Stimulated activated CD8-positive, alpha-beta memory T cell treated with anti-CD3 and anti-CD28 coated beads, Interleukin-7, amount 100 ng/mL, for 48 hours (primary cell): ENCODE data around the gene NCKIPSD.
A peak's percentile ranks its signal among the peaks of the same experiment; 100 is the strongest.

Experiments
- DNase-seq, 2 donors: peaks; one replicate each; pipeline ENCODE4 v3.0.0-alpha.2; 2020; ENCODE audit warnings: low read depth in 1 of 2; ENCODE audit errors: extremely low read depth in 1 of 2

Gene NCKIPSD

GRCh38 chr3:48651771-48652170 is 33.9 kb downstream of the NCKIPSD start:
- DNase-seq, result no peak

GRCh38 chr3:48650723-48651122 is 35.0 kb downstream of the NCKIPSD start:
- no peak for DNase-seq

GRCh38 chr3:48648188-48648850 is 37.4 kb downstream of the NCKIPSD start:
- no peak for DNase-seq

DNA sequence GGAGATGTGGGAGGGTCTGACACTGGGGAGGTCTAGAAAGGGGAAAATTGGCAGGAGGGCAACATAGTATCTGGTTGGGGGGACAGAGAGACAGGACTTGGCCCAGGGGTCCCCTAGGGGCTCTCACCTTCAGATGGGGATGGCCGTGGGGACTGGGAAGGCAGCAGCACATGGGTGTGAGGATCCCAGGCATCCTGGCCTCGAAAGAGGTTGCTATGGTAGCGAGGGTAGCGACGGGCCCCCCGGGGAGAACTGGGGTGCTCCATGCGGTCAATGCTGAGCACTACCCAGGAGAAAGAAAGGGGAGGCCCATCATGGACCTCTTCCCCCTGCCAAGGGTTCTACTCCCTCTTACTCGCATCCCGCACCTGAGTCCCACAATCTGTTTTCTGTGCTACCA is 38.0 kb downstream of the NCKIPSD start:
- DNase-seq, result no peak

DNA sequence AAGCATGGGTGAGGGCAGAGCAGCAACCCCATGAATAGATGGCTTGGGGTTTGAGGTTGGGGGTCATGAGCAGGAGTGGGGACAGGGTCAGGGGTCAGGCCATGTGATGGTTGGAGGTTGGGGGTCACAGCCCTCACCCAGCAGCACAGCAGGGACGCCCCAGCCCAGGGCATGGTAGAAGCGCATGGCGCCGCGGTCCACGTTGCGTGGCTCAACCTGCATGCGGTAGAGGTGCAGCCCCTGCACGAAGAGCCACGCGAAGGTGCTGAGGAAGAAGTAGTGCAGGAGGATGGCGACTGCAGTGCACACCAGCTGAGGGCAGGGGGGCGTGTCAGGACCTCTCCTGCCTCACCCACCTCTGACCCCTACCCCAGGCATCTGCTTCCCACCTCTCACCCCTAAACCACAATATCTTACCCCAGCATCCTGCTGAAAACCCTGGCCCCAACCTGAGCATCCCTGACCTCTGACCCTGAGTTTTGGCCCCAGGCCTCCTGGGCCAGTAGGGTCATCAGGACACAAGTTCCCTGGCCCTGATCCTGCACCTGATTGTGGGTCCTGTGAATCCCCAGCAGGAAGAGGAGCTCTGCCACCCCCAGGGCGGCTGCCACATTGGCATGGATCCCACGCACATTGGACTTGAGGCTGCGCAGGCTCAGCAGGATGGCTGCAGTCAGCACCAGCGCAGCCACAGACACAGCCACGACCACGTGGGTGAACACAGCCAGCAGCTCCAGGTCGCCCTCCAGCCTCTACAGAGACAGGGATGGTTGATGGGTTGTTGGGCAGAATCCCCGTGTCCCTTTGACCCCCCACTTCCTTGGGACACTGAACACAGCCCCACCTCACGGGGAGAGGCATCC is 40.6 kb downstream of the NCKIPSD start:
- DNase-seq, result no peak

- DNase-seq, result no peak
Observed at GRCh38 chr3:48642605-48643004, 43.1 kb downstream of the NCKIPSD start.

DNA sequence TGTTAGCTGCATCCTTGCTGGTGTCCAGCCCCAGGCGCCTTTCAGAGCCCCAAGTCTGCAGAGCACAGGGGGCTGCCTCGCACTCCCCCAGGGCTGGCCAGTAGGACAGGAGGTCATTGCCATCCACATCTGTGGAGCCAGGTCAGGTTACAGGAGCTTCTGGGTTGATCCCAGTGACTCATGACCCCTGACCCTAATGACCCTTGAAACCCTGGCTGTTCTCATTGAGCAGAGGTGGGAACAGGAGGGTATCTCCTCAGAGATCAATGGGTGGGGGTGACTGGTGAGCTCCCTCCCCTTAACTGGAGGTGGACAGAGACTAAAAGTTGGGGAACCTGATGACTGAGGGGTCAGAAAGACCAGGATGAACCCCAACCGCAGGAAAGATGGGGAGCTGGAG is 44.3 kb downstream of the NCKIPSD start:
- DNase-seq, result no peak

DNA sequence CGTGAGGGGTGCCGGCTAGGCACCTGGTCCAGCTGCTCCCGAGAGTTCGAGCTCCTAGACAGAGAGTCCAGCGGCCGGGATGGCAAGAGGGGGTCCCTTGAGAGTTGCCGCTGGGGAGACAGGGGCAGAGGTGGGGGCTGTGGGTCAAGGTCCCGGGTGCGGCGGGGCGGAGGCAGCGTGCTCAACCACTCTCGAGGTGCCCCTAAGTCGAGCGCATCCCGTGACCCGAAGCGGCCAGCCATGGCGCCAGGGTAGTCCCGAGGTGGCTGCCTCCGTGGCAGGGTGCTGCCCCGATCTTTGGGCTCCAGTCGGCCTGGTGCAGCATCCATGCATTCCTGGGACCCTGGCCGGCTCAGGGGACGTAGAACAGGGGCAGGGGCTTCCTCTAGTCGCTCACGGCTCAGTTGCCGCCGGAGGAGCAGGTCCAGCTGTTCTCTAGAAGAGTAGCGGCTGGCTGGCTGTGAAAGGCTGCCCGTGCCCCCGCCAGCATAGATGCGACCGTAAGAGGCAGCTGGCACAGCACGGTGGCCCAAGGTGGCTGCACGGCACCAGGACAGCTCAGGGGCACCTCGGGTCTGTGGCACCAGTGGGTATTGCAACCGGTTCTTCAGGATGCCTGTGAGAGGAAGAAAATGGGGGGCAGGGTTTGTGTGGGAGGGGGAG is 45.6 kb downstream of the NCKIPSD start:
- no peak for DNase-seq

DNA sequence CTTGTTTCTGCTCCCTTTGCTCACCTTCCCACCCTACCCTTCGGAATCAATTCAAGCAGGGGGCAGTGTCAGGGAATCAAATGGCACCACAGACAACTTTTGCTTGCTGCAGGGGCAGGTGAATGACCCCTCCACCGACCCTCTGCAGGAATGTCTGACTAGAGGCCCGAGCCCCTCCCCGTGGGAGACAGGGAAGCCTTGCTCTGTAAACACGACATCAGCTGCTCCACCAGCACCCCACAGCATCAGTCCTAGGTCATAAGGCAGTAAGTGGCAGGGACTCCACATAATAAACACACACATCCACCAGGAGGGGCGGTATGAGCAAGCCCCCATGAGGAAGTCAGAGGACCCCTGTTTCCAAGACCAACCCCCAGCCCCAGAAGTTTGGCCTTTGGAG is 48.4 kb downstream of the NCKIPSD start:
- no peak for DNase-seq

DNA sequence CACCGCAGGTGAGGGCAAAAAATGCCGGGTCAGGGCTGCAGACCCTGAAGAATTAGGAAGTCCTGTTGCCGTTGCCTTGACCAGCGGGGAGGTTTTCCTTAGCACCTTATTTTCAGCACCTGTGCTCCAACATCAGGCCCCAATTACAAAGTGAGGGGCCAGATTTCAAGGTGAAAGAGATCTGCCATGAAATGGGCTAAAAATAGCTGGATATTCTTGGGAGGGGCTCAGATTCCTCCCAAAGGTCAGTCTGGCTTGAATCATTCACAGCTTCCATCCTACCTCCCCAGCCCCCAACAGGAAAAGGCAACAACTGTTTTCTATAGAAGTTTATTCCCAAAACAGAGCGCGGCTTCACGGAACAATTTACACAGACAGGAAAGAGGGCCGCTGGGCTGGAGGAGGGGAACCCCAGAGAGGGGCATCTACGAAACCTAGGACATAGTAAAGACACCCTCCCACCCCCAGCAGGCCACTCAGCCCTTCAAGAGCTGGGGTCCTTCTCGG is 49.5 kb downstream of the NCKIPSD start:
- no peak for DNase-seq

DNA sequence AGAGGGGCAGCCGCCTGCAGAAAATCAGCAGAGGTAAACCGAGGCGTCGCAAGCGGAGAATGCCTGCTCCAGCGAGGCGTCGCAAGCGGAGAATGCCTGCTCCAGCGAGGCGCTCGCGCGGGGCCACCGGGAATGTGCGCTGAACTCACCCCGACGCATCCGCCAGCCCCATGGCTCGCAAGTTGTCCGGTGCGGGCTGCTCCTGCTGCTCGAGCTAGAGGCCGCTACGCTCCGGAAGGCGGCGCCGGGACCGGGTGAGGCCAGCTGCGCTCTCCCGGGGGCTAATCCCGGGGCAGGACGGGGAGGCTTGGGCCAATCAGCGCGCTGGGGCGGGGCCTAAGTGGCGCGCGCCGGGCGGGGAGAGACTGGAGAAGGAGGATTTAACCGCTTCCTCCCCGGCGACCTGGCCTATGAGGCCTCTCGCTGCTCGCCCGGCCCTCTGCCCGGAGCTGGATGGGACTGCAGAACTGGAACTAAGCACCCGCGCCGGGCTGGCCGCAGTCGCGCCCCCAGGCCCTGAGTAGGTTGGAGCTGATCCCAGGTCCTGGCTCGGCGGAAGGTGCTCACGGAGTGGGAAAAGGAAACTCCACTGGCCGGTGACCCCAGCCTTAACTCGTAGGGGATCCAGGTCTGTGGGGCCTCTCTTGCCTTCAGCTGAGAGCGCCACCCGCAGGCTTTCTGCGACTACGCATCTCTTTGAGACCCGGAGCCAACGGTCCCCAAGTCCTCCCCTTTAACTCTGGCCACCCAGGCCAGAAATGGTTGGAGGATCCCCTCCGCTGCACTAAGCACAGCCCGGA is 50.3 kb downstream of the NCKIPSD start, which contains the start of gene SLC26A6:
Gene SLC26A6, minus strand, starts transcription at position 240 of the 800 bp plus-strand sequence. Its CDS starts 68 bp downstream, at position 172.
- peak; percentile 93 to 95 for DNase-seq

GRCh38 chr3:48634661-48635221 is 51.0 kb downstream of the NCKIPSD start:
- peak; percentile 39 to 64 for DNase-seq

DNA sequence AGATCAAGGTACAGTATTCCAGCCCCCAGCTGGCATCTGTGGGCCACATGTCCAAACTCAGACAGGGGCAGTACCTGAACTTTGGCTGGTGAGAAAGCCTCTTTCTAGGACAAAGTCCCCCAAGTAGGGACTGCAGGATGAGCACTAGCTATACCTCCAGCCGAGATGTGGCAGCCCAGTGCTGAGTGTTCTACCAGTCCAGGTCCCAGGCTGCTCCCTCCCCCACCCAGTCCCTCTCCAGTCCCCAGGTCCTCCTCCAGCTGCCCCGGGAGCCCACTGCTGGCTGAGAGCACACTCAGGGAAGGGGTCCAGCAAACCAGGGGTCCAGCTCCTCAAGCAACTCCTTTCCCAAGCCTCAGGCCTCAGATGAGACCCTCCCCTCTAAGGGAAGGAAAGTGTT is 52.0 kb downstream of the NCKIPSD start:
- no peak for DNase-seq

GRCh38 chr3:48633256-48633655 is 52.5 kb downstream of the NCKIPSD start:
- DNase-seq, result no peak

- no peak for DNase-seq
Observed at GRCh38 chr3:48631516-48632448, 53.9 kb downstream of the NCKIPSD start.

DNA sequence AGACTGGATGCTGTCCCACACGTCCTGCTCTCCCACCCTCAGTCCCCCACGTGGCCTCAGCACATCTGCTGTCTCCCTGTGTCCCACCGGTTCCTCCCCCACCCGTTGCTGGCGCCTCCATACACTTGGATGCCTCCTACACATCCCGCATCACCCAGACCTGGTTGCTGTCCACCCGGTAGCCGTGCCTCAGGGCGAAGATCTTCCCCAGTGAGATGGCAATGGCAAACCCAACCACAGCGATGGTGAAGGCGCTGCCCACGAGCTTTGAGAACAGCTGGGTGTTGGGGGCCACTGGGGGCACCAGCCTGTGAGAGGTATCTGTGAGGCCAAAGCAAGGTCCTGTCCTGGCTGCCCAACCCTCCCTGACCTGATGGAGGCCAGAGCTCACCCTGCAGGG is 54.9 kb downstream of the NCKIPSD start:
- DNase-seq, result no peak

DNA sequence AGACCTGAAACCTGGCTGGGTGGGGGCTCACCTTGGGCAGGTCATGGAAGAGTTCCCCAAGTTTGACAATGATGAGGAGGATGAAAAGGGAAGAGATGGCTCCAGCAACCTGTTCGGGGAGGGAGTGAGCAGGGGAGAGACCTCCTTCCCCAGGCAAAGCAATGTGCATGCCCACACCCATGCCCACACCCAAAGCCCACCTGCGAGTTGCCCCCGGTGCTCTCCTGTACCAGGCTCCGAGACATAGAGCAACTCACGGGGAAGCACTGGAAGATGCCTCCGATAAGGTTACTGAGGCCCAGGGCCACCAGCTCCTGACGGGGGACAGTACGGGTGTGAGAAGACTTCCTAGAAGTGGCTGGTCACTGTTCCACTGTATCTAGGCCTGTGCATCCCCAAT is 55.3 kb downstream of the NCKIPSD start:
- DNase-seq, result no peak

- no peak for DNase-seq
Observed at GRCh38 chr3:48629894-48630293, 55.8 kb downstream of the NCKIPSD start.
